NCI-H1694 treated with DMSO at 0.1 percent for 48 hours (cell line): Measurements from ENCODE around the gene SYT9.

ENCODE experiments used
- DNase-seq: peaks from one replicate; lab custom pipeline; 2025; lab: John Stamatoyannopoulos, UW

The SYT9 gene

GRCh38 chr11:7427733-7428132 is 176.0 kb downstream of the SYT9 start:
- no peak for DNase-seq

GRCh38 chr11:7428196-7428595 is 176.5 kb downstream of the SYT9 start:
- DNase-seq = no peak

GRCh38 chr11:7430496-7430895 is 178.8 kb downstream of the SYT9 start:
- no peak for DNase-seq

GRCh38 chr11:7435176-7435575 is 183.5 kb downstream of the SYT9 start:
- DNase-seq = no peak

- DNase-seq = no peak
Observed at GRCh38 chr11:7436146-7436545, 184.4 kb downstream of the SYT9 start.

- no peak for DNase-seq
Observed at GRCh38 chr11:7436657-7437056, 185.0 kb downstream of the SYT9 start.

- DNase-seq = no peak
Observed at GRCh38 chr11:7437696-7438095, 186.0 kb downstream of the SYT9 start.

GRCh38 chr11:7439746-7440320 is 188.1 kb downstream of the SYT9 start:
- DNase-seq = no peak

- DNase-seq = no peak
Observed at GRCh38 chr11:7442588-7443215, 191.0 kb downstream of the SYT9 start.

GRCh38 chr11:7444091-7444981 is 192.6 kb downstream of the SYT9 start:
- DNase-seq = no peak

GRCh38 chr11:7445564-7445963 is 193.9 kb downstream of the SYT9 start:
- DNase-seq = no peak

GRCh38 chr11:7448201-7448600 is 196.5 kb downstream of the SYT9 start:
- DNase-seq = no peak

- no peak for DNase-seq
Observed at GRCh38 chr11:7449211-7449840, 197.6 kb downstream of the SYT9 start.

GRCh38 chr11:7449841-7450214 is 198.1 kb downstream of the SYT9 start:
- no peak for DNase-seq

GRCh38 chr11:7450836-7451235 is 199.1 kb downstream of the SYT9 start:
- no peak for DNase-seq

- no peak for DNase-seq
Observed at GRCh38 chr11:7451520-7451919, 199.8 kb downstream of the SYT9 start.

GRCh38 chr11:7451952-7452494 is 200.3 kb downstream of the SYT9 start:
- DNase-seq = no peak

- DNase-seq = no peak
Observed at GRCh38 chr11:7454854-7455253, 203.2 kb downstream of the SYT9 start.

- DNase-seq = no peak
Observed at GRCh38 chr11:7457211-7457610, 205.5 kb downstream of the SYT9 start.

GRCh38 chr11:7462706-7463105 is 211.0 kb downstream of the SYT9 start:
- no peak for DNase-seq

- no peak for DNase-seq
Observed at GRCh38 chr11:7467652-7468051, 215.9 kb downstream of the SYT9 start.

GRCh38 chr11:7469351-7469865 is 217.7 kb downstream of the SYT9 start:
- no peak for DNase-seq
